ENCODE data around the gene BMERB1. TPM values are rescaled to one million over a fixed set of nuclear protein-coding genes. Genes with fewer than 3 reads are reported as not detected.

Gene BMERB1
- total and polyA plus RNA-seq, 4 experiments from 2014 or later: 0.43 to 4.0 (median 2.6) TPM

- no peaks in the 10 kb centered on the region for H3K36me3 Mint-ChIP-seq
- peaks cover 0 to 1% (median 0%) of the 10 kb centered on the region in 4 donors for H3K4me1 Mint-ChIP-seq
- Histone ChIP-seq H3K4me1 (ENCODE audit: insufficient read depth, low read length) (no peaks in the 10 kb centered on the region), H3K27ac (ENCODE audit: low read depth, low read length) (no peak overlapping the region), H3K9me3 (ENCODE audit: control insufficient read depth in 1 of 2, low read length in 2 of 2) (no peaks in the 10 kb centered on the region), H3K36me3 (ENCODE audit: insufficient read depth, low read length) (no peaks in the 10 kb centered on the region), H3K4me3 (ENCODE audit: low read length in 2 of 2) (no peak overlapping the region), H3K27me3 (ENCODE audit: insufficient read depth, low read length) (no peaks in the 10 kb centered on the region)
- peak overlapping the region in 1 of 7 donors; percentile 32 for H3K27ac Mint-ChIP-seq
- H3K9me3 Mint-ChIP-seq: no peaks in the 10 kb centered on the region
- H3K4me3 Mint-ChIP-seq: no peak overlapping the region
- intact Hi-C loops (cut with micrococcal nuclease): no loop called here
- peaks cover 0 to 2% of the 10 kb centered on the region in 2 donors for H3K27me3 Mint-ChIP-seq
- CTCF ChIA-PET (ENCODE audit: partially characterized antibody): no interaction called here
- no peak for DNase-seq
- POLR2A ChIA-PET (ENCODE audit: partially characterized antibody): no interaction called here
Observed at GRCh38 chr16:15482068-15482747, 47.8 kb downstream of the BMERB1 start.

- no peaks in the 10 kb centered on the region for H3K36me3 ChIP-seq (ENCODE audit: insufficient read depth, low read length)
- intact Hi-C loops (cut with micrococcal nuclease): no loop called here
- Mint-ChIP-seq H3K9me3 (no peaks in the 10 kb centered on the region), H3K4me3 (no peak overlapping the region), H3K36me3 (no peaks in the 10 kb centered on the region), H3K27ac (peak overlapping the region in 1 of 7 donors; percentile 2), H3K27me3 (peaks cover 0 to 2% of the 10 kb centered on the region in 2 donors), H3K4me1 (peaks cover 0 to 1% (median 0%) of the 10 kb centered on the region in 4 donors)
- no peak for DNase-seq
- POLR2A ChIA-PET (ENCODE audit: partially characterized antibody): no interaction called here
- no peaks in the 10 kb centered on the region for H3K4me1 ChIP-seq (ENCODE audit: insufficient read depth, low read length)
- H3K27ac ChIP-seq (ENCODE audit: low read depth, low read length): no peak overlapping the region
- CTCF ChIA-PET (ENCODE audit: partially characterized antibody): no interaction called here
- no peaks in the 10 kb centered on the region for H3K27me3 ChIP-seq (ENCODE audit: insufficient read depth, low read length)
- H3K4me3 ChIP-seq (ENCODE audit: low read length in 2 of 2): no peak overlapping the region
- H3K9me3 ChIP-seq (ENCODE audit: control insufficient read depth in 1 of 2, low read length in 2 of 2): no peaks in the 10 kb centered on the region
Observed at GRCh38 chr16:15482748-15483298, 48.4 kb downstream of the BMERB1 start.

GRCh38 chr16:15483857-15484256 lies 49.5 kb downstream of the BMERB1 start:
- H3K4me3 Mint-ChIP-seq: no peak overlapping the region
- ChIA-PET CTCF (ENCODE audit: partially characterized antibody) (no interaction called here), POLR2A (ENCODE audit: partially characterized antibody) (no interaction called here)
- H3K9me3 Mint-ChIP-seq: no peaks in the 10 kb centered on the region
- peaks cover 0 to 2% of the 10 kb centered on the region in 2 donors for H3K27me3 Mint-ChIP-seq
- Histone ChIP-seq H3K4me1 (ENCODE audit: insufficient read depth, low read length) (no peaks in the 10 kb centered on the region), H3K9me3 (ENCODE audit: control insufficient read depth in 1 of 2, low read length in 2 of 2) (no peaks in the 10 kb centered on the region), H3K4me3 (ENCODE audit: low read length in 2 of 2) (no peak overlapping the region), H3K27ac (ENCODE audit: low read depth, low read length) (no peak overlapping the region), H3K27me3 (ENCODE audit: insufficient read depth, low read length) (no peaks in the 10 kb centered on the region), H3K36me3 (ENCODE audit: insufficient read depth, low read length) (no peaks in the 10 kb centered on the region)
- H3K4me1 Mint-ChIP-seq: peaks cover 0 to 1% (median 0%) of the 10 kb centered on the region in 4 donors
- intact Hi-C loops (cut with micrococcal nuclease): no loop called here
- no peak overlapping the region for H3K27ac Mint-ChIP-seq
- no peaks in the 10 kb centered on the region for H3K36me3 Mint-ChIP-seq
- DNase-seq: no peak

GRCh38 chr16:15484662-15485061 lies 50.3 kb downstream of the BMERB1 start:
- ChIA-PET CTCF (ENCODE audit: partially characterized antibody) (no interaction called here), POLR2A (ENCODE audit: partially characterized antibody) (no interaction called here)
- no peaks in the 10 kb centered on the region for H3K36me3 ChIP-seq (ENCODE audit: insufficient read depth, low read length)
- H3K27me3 ChIP-seq (ENCODE audit: insufficient read depth, low read length): no peaks in the 10 kb centered on the region
- intact Hi-C loops (cut with micrococcal nuclease): no loop called here
- Mint-ChIP-seq H3K4me1 (peaks cover 0 to 1% (median 0%) of the 10 kb centered on the region in 4 donors), H3K27ac (no peak overlapping the region), H3K27me3 (peaks cover 0 to 2% of the 10 kb centered on the region in 2 donors), H3K4me3 (no peak overlapping the region), H3K9me3 (no peaks in the 10 kb centered on the region), H3K36me3 (no peaks in the 10 kb centered on the region)
- H3K4me3 ChIP-seq (ENCODE audit: low read length in 2 of 2): no peak overlapping the region
- no peak overlapping the region for H3K27ac ChIP-seq (ENCODE audit: low read depth, low read length)
- no peaks in the 10 kb centered on the region for H3K9me3 ChIP-seq (ENCODE audit: control insufficient read depth in 1 of 2, low read length in 2 of 2)
- no peak for DNase-seq
- H3K4me1 ChIP-seq (ENCODE audit: insufficient read depth, low read length): no peaks in the 10 kb centered on the region

GRCh38 chr16:15485175-15485574 lies 50.8 kb downstream of the BMERB1 start:
- Mint-ChIP-seq H3K4me3 (no peak overlapping the region), H3K36me3 (no peaks in the 10 kb centered on the region), H3K4me1 (peaks cover 0 to 1% (median 0%) of the 10 kb centered on the region in 4 donors), H3K27me3 (peaks cover 0 to 2% of the 10 kb centered on the region in 2 donors), H3K9me3 (no peaks in the 10 kb centered on the region), H3K27ac (no peak overlapping the region)
- intact Hi-C loops (cut with micrococcal nuclease): no loop called here
- Histone ChIP-seq H3K27ac (ENCODE audit: low read depth, low read length) (no peak overlapping the region), H3K9me3 (ENCODE audit: control insufficient read depth in 1 of 2, low read length in 2 of 2) (no peaks in the 10 kb centered on the region), H3K4me1 (ENCODE audit: insufficient read depth, low read length) (no peaks in the 10 kb centered on the region), H3K4me3 (ENCODE audit: low read length in 2 of 2) (no peak overlapping the region), H3K36me3 (ENCODE audit: insufficient read depth, low read length) (no peaks in the 10 kb centered on the region), H3K27me3 (ENCODE audit: insufficient read depth, low read length) (no peaks in the 10 kb centered on the region)
- CTCF ChIA-PET (ENCODE audit: partially characterized antibody): no interaction called here
- no peak for DNase-seq
- POLR2A ChIA-PET (ENCODE audit: partially characterized antibody): no interaction called here

- POLR2A ChIA-PET (ENCODE audit: partially characterized antibody): no interaction called here
- DNase-seq: no peak
- no peaks in the 10 kb centered on the region for H3K27me3 ChIP-seq (ENCODE audit: insufficient read depth, low read length)
- CTCF ChIA-PET (ENCODE audit: partially characterized antibody): no interaction called here
- H3K36me3 ChIP-seq (ENCODE audit: insufficient read depth, low read length): no peaks in the 10 kb centered on the region
- H3K9me3 Mint-ChIP-seq: no peaks in the 10 kb centered on the region
- no peak overlapping the region for H3K27ac Mint-ChIP-seq
- H3K4me3 ChIP-seq (ENCODE audit: low read length in 2 of 2): no peak overlapping the region
- intact Hi-C loops (cut with micrococcal nuclease): no loop called here
- H3K9me3 ChIP-seq (ENCODE audit: control insufficient read depth in 1 of 2, low read length in 2 of 2): no peaks in the 10 kb centered on the region
- no peak overlapping the region for H3K27ac ChIP-seq (ENCODE audit: low read depth, low read length)
- no peak overlapping the region for H3K4me3 Mint-ChIP-seq
- H3K27me3 Mint-ChIP-seq: peaks cover 0 to 2% of the 10 kb centered on the region in 2 donors
- no peaks in the 10 kb centered on the region for H3K4me1 ChIP-seq (ENCODE audit: insufficient read depth, low read length)
- no peaks in the 10 kb centered on the region for H3K36me3 Mint-ChIP-seq
- peaks cover 0 to 1% (median 0%) of the 10 kb centered on the region in 4 donors for H3K4me1 Mint-ChIP-seq
Observed at GRCh38 chr16:15486661-15487060, 52.3 kb downstream of the BMERB1 start.

- no peaks in the 10 kb centered on the region for H3K9me3 Mint-ChIP-seq
- Histone ChIP-seq H3K36me3 (ENCODE audit: insufficient read depth, low read length) (no peaks in the 10 kb centered on the region), H3K27ac (ENCODE audit: low read depth, low read length) (no peak overlapping the region), H3K9me3 (ENCODE audit: control insufficient read depth in 1 of 2, low read length in 2 of 2) (no peaks in the 10 kb centered on the region), H3K4me3 (ENCODE audit: low read length in 2 of 2) (no peak overlapping the region), H3K4me1 (ENCODE audit: insufficient read depth, low read length) (no peaks in the 10 kb centered on the region), H3K27me3 (ENCODE audit: insufficient read depth, low read length) (no peaks in the 10 kb centered on the region)
- DNase-seq: no peak
- peaks cover 0 to 1% (median 0%) of the 10 kb centered on the region in 4 donors for H3K4me1 Mint-ChIP-seq
- H3K4me3 Mint-ChIP-seq: no peak overlapping the region
- no peaks in the 10 kb centered on the region for H3K27me3 Mint-ChIP-seq
- peak overlapping the region in 1 of 7 donors; percentile 61 for H3K27ac Mint-ChIP-seq
- POLR2A ChIA-PET (ENCODE audit: partially characterized antibody): no interaction called here
- CTCF ChIA-PET (ENCODE audit: partially characterized antibody): no interaction called here
- no peaks in the 10 kb centered on the region for H3K36me3 Mint-ChIP-seq
- intact Hi-C loops (cut with micrococcal nuclease): no loop called here
Observed at GRCh38 chr16:15487336-15488284, 53.2 kb downstream of the BMERB1 start.

Measured in CD4-positive, alpha-beta memory T cell (primary cell).